ENCODE measurements around the gene AK9.

The AK9 gene

GRCh38 chr6:109526905-109527628 is 163.9 kb downstream of the AK9 start:
- ATAC-seq: peak; percentile 99
- TF ChIP-seq CSRNP3 (CRISPR knock-in tag; IDR thresholded peaks at IDR 0.05): no peak
- TF ChIP-seq OSR1 (CRISPR knock-in tag; IDR thresholded peaks at IDR 0.05): no peak
- no peak for TF ChIP-seq ARNTL (CRISPR knock-in tag; IDR thresholded peaks at IDR 0.05; ENCODE audit: borderline replicate concordance, low read depth)
- TF ChIP-seq ZNF565 (CRISPR knock-in tag; conservative IDR thresholded peaks at IDR 0.05; ENCODE audit: low read depth): no peak
- TF ChIP-seq PATZ1 (CRISPR knock-in tag; IDR thresholded peaks at IDR 0.05; ENCODE audit: borderline replicate concordance): no peak
- TF ChIP-seq RARB (CRISPR knock-in tag; IDR thresholded peaks at IDR 0.05): no peak
- no peak for TF ChIP-seq CSDC2 (CRISPR knock-in tag; IDR thresholded peaks at IDR 0.05)
- TF ChIP-seq ESRRG (CRISPR knock-in tag; IDR thresholded peaks at IDR 0.05): no peak
- no peak for TF ChIP-seq CREB5 (CRISPR knock-in tag; IDR thresholded peaks at IDR 0.05; ENCODE audit: low read depth)
- TF ChIP-seq TCF4 (CRISPR knock-in tag; IDR thresholded peaks at IDR 0.05; ENCODE audit: borderline replicate concordance): no peak
- TF ChIP-seq PPARA (CRISPR knock-in tag; IDR thresholded peaks at IDR 0.05; ENCODE audit: borderline replicate concordance): no peak
- no peak for TF ChIP-seq ZFP30 (CRISPR knock-in tag; IDR thresholded peaks at IDR 0.05)

- no peak for TF ChIP-seq BACH2 (CRISPR knock-in tag; IDR thresholded peaks at IDR 0.05; ENCODE audit: borderline replicate concordance)
- TF ChIP-seq ARNTL (CRISPR knock-in tag; IDR thresholded peaks at IDR 0.05; ENCODE audit: borderline replicate concordance, low read depth): no peak
- no peak for TF ChIP-seq GLIS3 (CRISPR knock-in tag; IDR thresholded peaks at IDR 0.05)
- no peak for TF ChIP-seq ZNF565 (CRISPR knock-in tag; conservative IDR thresholded peaks at IDR 0.05; ENCODE audit: low read depth)
- no peak for TF ChIP-seq POU6F1 (CRISPR knock-in tag; IDR thresholded peaks at IDR 0.05; ENCODE audit: borderline replicate concordance, low read depth)
- no peak for TF ChIP-seq ZNF8 (CRISPR knock-in tag; IDR thresholded peaks at IDR 0.05)
- TF ChIP-seq PPARA (CRISPR knock-in tag; IDR thresholded peaks at IDR 0.05; ENCODE audit: borderline replicate concordance): no peak
- TF ChIP-seq SNAI2 (CRISPR knock-in tag; IDR thresholded peaks at IDR 0.05): no peak
- no peak for TF ChIP-seq TCF4 (CRISPR knock-in tag; IDR thresholded peaks at IDR 0.05; ENCODE audit: borderline replicate concordance)
- no peak for TF ChIP-seq ISL1 (CRISPR knock-in tag; IDR thresholded peaks at IDR 0.05)
- no peak for TF ChIP-seq RARB (CRISPR knock-in tag; IDR thresholded peaks at IDR 0.05)
- no peak for TF ChIP-seq ZFP3 (CRISPR knock-in tag; IDR thresholded peaks at IDR 0.05)
- TF ChIP-seq ZFP30 (CRISPR knock-in tag; IDR thresholded peaks at IDR 0.05): no peak
- no peak for TF ChIP-seq PATZ1 (CRISPR knock-in tag; IDR thresholded peaks at IDR 0.05; ENCODE audit: borderline replicate concordance)
- no peak for TF ChIP-seq CSDC2 (CRISPR knock-in tag; IDR thresholded peaks at IDR 0.05)
- no peak for TF ChIP-seq ESRRG (CRISPR knock-in tag; IDR thresholded peaks at IDR 0.05)
- TF ChIP-seq CSRNP3 (CRISPR knock-in tag; IDR thresholded peaks at IDR 0.05): no peak
- no peak for TF ChIP-seq TSHZ2 (CRISPR knock-in tag; IDR thresholded peaks at IDR 0.05)
- TF ChIP-seq CREB5 (CRISPR knock-in tag; IDR thresholded peaks at IDR 0.05; ENCODE audit: low read depth): no peak
- ATAC-seq: no peak
Observed at GRCh38 chr6:109524129-109524528, 166.9 kb downstream of the AK9 start.

Data from SK-N-SH treated with all-trans-retinoic acid at 6 μM for 48 hours (cell line).